ENCODE data around the gene PRR5L.

PRR5L gene

DNA sequence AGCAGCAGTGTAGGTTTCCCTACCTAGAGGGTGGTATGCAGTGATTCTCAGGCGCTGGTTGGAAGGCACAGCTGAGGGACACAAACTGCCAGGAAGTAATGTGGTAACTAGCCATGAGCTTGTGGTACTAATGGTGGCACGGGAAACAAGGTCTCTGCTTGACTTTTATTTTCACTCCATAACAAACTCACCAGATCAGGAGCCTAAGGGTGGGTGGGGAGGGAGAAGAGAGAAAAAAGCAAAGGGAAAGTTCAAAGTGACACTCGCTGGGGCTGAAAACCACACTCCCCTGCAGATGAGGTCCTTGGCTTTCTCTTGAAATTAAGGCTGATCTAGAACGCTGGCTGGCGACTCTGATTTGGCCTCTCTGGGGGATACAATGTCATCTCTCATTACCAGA lies 192.0 kb downstream of the PRR5L start:
- Histone ChIP-seq H4K20me1 (ENCODE audit: control insufficient read depth, insufficient read depth, low read depth, low read length) (no peaks in the 10 kb centered on the region), H3K27ac (ENCODE audit: low read depth, low read length) (peak overlapping the region; percentile 64), H3K79me2 (ENCODE audit: control insufficient read depth, low read length) (no peaks in the 10 kb centered on the region; the same call in 1 of the 2 replicates), H3K4me1 (ENCODE audit: control insufficient read depth, low read length) (peaks cover 25% of the 10 kb centered on the region), H3K4me2 (ENCODE audit: low read length) (peak overlapping the region; percentile 69), H3F3A (ENCODE audit: control insufficient read depth, insufficient read depth) (peaks cover 3% of the 10 kb centered on the region; the same call in 1 of the 2 replicates), H3K27me3 (ENCODE audit: control insufficient read depth, low read length) (no peaks in the 10 kb centered on the region), H3K36me3 (ENCODE audit: control insufficient read depth, low read length) (peaks cover 66% of the 10 kb centered on the region), H3K9me2 (replicated peaks; ENCODE audit: control insufficient read depth, low read length) (no peaks in the 10 kb centered on the region), H3K4me3 (ENCODE audit: low read length) (peak overlapping the region; percentile 53), H3K9me3 (ENCODE audit: control insufficient read depth, insufficient read depth, low read length) (no peaks in the 10 kb centered on the region)
- TF ChIP-seq, protein P1, sequence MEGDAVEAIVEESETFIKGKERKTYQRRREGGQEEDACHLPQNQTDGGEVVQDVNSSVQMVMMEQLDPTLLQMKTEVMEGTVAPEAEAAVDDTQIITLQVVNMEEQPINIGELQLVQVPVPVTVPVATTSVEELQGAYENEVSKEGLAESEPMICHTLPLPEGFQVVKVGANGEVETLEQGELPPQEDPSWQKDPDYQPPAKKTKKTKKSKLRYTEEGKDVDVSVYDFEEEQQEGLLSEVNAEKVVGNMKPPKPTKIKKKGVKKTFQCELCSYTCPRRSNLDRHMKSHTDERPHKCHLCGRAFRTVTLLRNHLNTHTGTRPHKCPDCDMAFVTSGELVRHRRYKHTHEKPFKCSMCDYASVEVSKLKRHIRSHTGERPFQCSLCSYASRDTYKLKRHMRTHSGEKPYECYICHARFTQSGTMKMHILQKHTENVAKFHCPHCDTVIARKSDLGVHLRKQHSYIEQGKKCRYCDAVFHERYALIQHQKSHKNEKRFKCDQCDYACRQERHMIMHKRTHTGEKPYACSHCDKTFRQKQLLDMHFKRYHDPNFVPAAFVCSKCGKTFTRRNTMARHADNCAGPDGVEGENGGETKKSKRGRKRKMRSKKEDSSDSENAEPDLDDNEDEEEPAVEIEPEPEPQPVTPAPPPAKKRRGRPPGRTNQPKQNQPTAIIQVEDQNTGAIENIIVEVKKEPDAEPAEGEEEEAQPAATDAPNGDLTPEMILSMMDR (IDR thresholded peaks at IDR 0.05; ENCODE audit: low read depth, low read length, poor library complexity, severe bottlenecking): no peak
- TF ChIP-seq EZH2phosphoT487 (IDR thresholded peaks at IDR 0.05; ENCODE audit: borderline replicate concordance, low read length): no peak

DNA sequence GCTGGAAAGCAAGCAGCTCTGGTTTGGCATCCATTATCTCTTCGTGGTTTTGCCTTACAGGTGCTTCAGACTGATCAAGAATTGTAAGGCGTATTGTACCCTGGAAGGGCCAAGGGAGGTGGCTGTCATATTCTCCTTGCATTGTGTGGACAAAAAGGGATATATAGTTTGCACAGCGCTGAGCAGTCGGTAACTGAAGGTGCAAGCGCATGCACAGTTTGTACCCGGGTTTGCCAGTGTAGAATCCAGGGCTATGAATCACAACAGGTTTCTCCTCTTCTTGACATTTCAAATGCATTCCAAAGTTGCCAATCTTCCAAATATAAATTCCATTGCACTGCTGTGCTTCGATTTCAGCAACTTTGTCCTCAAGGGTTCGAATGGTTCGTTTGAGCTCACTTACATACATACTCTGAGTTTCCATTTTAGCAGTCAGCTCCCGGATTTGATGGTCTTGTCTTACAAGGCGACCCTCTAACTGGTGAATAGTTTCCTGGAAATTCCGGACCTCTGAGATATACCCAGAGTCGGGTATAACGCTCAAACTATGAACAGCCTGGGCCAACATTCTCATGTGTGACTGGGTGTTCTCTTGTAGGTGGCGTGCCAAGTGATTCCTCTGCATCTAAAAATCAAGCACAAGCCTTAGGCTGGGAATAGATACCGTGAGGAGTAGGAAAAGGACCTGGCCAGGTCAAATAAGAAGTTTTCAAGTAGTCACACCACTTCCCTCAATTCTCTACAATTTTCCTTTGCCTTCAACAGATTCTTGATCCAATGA lies 194.1 kb downstream of the PRR5L start:
- Histone ChIP-seq H3K4me2 (ENCODE audit: low read length) (no peak overlapping the region), H3K36me3 (ENCODE audit: control insufficient read depth, low read length) (peaks cover 67% of the 10 kb centered on the region), H3K27ac (ENCODE audit: low read depth, low read length) (no peak overlapping the region), H3K4me3 (ENCODE audit: low read length) (no peak overlapping the region), H3K79me2 (ENCODE audit: control insufficient read depth, low read length) (no peaks in the 10 kb centered on the region; the same call in 1 of the 2 replicates), H3K9me2 (replicated peaks; ENCODE audit: control insufficient read depth, low read length) (no peaks in the 10 kb centered on the region), H4K20me1 (ENCODE audit: control insufficient read depth, insufficient read depth, low read depth, low read length) (no peaks in the 10 kb centered on the region), H3K27me3 (ENCODE audit: control insufficient read depth, low read length) (no peaks in the 10 kb centered on the region), H3F3A (ENCODE audit: control insufficient read depth, insufficient read depth) (peaks cover 8% of the 10 kb centered on the region; the same call in 1 of the 2 replicates), H3K4me1 (ENCODE audit: control insufficient read depth, low read length) (peaks cover 27% of the 10 kb centered on the region), H3K9me3 (ENCODE audit: control insufficient read depth, insufficient read depth, low read length) (no peaks in the 10 kb centered on the region)
- TF ChIP-seq, protein P1 (IDR thresholded peaks at IDR 0.05; ENCODE audit: low read depth, low read length, poor library complexity, severe bottlenecking): no peak
- TF ChIP-seq EZH2phosphoT487 (IDR thresholded peaks at IDR 0.05; ENCODE audit: borderline replicate concordance, low read length): no peak

DNA sequence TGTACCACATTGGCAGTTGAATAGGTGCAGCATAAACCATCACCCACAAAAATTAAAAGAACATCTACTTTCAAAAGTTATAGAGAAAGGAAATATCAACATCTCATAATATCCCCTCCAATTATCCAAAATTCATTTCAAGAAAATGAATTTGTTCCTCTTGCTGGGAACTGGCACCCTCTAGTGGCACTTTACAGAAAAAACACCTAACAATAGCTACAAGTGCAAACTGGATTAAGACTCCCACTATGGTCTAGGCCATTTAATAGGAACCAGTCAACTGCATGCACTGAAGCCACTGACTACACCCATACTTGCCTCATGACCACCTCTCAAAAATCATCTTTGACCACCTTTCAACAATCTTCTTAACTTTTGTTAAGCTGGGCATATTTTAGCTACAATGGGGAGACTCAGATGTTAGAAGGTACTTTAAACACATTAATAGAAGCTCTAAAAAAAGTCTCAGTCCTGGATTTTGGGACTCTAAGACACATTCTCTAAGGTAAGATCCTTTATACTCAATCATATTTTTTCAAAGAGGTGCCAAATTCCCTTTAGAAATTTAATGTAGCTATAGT lies 196.7 kb downstream of the PRR5L start:
- no peaks in the 10 kb centered on the region for H3K9me2 ChIP-seq (replicated peaks; ENCODE audit: control insufficient read depth, low read length)
- peaks cover 17% of the 10 kb centered on the region for H3K4me1 ChIP-seq (ENCODE audit: control insufficient read depth, low read length)
- H3K27ac ChIP-seq (ENCODE audit: low read depth, low read length): no peak overlapping the region
- H3K4me3 ChIP-seq (ENCODE audit: low read length): no peak overlapping the region
- H3K9me3 ChIP-seq (ENCODE audit: control insufficient read depth, insufficient read depth, low read length): no peaks in the 10 kb centered on the region
- no peaks in the 10 kb centered on the region for H4K20me1 ChIP-seq (ENCODE audit: control insufficient read depth, insufficient read depth, low read depth, low read length)
- H3K79me2 ChIP-seq (ENCODE audit: control insufficient read depth, low read length): no peaks in the 10 kb centered on the region
- H3K4me2 ChIP-seq (ENCODE audit: low read length): no peak overlapping the region
- H3K27me3 ChIP-seq (ENCODE audit: control insufficient read depth, low read length): no peaks in the 10 kb centered on the region
- peaks cover 51% of the 10 kb centered on the region for H3K36me3 ChIP-seq (ENCODE audit: control insufficient read depth, low read length)
- TF ChIP-seq, protein P1 (IDR thresholded peaks at IDR 0.05; ENCODE audit: low read depth, low read length, poor library complexity, severe bottlenecking): peak; percentile 88
- TF ChIP-seq EZH2phosphoT487 (IDR thresholded peaks at IDR 0.05; ENCODE audit: borderline replicate concordance, low read length): no peak
- H3F3A ChIP-seq (ENCODE audit: control insufficient read depth, insufficient read depth): 0 out of 2 replicates have a peak, but pooled peaks cover 5% of the 10 kb centered on the region
